ENCODE measurements around the gene RNF166. TPM values are rescaled to one million over a fixed set of nuclear protein-coding genes. Genes with fewer than 3 reads are reported as not detected.

Gene RNF166
- total and polyA plus RNA-seq, 2 donors from 2014 or later = 16.3 to 31.4 TPM

DNA sequence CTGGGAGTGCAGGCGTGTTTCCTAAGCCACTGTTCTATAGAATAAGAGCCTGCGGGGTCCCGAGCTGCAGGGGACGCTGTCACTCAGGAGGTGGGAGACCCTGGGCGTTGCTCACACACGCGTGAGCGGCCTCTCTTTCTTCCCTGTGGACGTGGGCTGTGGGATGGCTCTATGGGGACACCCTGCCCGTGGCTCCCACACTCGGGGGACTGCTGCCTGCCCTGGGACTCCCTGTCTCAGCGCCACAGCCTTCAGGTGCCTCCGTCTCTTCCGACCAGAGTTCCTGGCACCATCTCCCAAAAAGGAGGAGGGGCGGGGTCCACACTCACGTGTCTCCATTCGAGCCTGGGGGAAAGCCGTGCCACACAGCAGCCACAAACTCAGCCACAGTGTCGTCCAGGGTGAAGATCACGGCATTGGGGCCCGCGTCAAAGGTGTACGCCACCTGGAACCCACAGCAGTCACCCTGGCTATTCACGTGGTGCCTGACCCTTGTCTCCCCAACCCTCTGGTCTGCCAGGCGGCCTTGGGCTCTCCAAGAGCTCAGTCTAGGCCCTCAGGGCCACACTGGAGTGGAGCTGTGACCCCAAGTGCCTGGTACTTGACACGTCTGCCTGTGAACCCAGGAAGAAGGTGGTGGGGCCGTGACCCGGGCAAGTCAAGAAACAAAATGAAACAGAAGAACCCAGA, 51.7 kb downstream of the RNF166 start:
- Histone ChIP-seq H3K9ac (ENCODE audit: low read length in 3 of 3) (no peak overlapping the region), H3K27me3 (ENCODE audit: control insufficient read depth, insufficient read depth, low read length) (no peaks in the 10 kb centered on the region), H3K9me3 (ENCODE audit: control insufficient read depth in 2 of 3, insufficient read depth in 1 of 3, low read length in 3 of 3) (no peaks in the 10 kb centered on the region), H3K4me1 (ENCODE audit: control insufficient read depth in 2 of 3, insufficient read depth in 2 of 3, low read depth in 1 of 3, low read length in 3 of 3) (peaks cover 0 to 7% (median 3%) of the 10 kb centered on the region in 3 donors), H3K4me3 (ENCODE audit: low read length in 3 of 3) (no peak overlapping the region), H3K36me3 (ENCODE audit: control insufficient read depth in 2 of 3, insufficient read depth in 3 of 3, low read length in 3 of 3) (peaks cover 0 to 3% (median 0%) of the 10 kb centered on the region in 3 donors), H3K27ac (ENCODE audit: low read depth in 2 of 2, low read length in 2 of 2) (no peak overlapping the region)
- intact Hi-C loops (cut with DNase I) = no loop called here
- TF ChIP-seq, protein P1, sequence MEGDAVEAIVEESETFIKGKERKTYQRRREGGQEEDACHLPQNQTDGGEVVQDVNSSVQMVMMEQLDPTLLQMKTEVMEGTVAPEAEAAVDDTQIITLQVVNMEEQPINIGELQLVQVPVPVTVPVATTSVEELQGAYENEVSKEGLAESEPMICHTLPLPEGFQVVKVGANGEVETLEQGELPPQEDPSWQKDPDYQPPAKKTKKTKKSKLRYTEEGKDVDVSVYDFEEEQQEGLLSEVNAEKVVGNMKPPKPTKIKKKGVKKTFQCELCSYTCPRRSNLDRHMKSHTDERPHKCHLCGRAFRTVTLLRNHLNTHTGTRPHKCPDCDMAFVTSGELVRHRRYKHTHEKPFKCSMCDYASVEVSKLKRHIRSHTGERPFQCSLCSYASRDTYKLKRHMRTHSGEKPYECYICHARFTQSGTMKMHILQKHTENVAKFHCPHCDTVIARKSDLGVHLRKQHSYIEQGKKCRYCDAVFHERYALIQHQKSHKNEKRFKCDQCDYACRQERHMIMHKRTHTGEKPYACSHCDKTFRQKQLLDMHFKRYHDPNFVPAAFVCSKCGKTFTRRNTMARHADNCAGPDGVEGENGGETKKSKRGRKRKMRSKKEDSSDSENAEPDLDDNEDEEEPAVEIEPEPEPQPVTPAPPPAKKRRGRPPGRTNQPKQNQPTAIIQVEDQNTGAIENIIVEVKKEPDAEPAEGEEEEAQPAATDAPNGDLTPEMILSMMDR (IDR thresholded peaks at IDR 0.05; ENCODE audit: borderline replicate concordance, extremely low read depth, insufficient read depth) = no peak
- DNase-seq (no peak), FAIRE-seq (no peak)

DNA sequence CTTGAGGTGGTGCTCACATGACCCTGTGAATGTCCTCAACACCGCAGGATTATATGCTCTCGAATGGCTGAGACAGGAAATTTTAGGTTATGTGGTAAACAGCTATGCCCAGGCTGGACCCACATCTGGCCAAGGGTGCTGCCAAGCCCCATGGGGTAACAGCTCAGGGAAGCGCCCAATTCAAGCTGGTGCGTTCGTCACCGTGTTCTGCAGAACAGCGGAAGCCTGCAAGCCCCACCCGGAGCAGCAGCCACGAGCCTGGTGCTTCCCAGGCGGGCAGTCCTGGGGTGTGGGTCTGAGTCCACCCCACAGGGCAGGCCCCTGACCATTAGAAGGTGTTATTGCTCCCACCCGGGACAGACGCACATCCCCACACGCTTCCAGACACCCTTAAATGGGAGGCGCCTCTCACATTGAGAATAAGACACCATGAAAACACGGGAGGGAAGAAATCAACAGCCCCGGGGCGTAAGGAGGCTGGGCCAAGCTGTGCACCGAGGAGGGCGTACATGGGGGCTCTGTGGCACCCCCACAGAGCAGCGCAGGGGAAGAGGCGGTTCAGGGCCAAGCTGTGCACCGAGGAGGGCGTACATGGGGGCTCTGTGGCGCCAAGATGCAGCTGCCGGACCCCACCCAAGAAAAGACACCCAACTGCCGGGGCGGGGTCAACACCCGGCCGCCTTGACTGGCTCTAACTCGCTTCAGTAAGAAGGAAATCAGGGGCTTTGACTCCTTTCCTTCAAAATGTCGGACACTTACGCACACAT, 52.4 kb downstream of the RNF166 start:
- Histone ChIP-seq H3K9me3 (ENCODE audit: control insufficient read depth in 2 of 3, insufficient read depth in 1 of 3, low read length in 3 of 3) (no peaks in the 10 kb centered on the region), H3K4me1 (ENCODE audit: control insufficient read depth in 2 of 3, insufficient read depth in 2 of 3, low read depth in 1 of 3, low read length in 3 of 3) (peaks cover 0 to 12% (median 3%) of the 10 kb centered on the region in 3 donors), H3K4me3 (ENCODE audit: low read length in 3 of 3) (no peak overlapping the region), H3K27me3 (ENCODE audit: control insufficient read depth, insufficient read depth, low read length) (no peaks in the 10 kb centered on the region), H3K9ac (ENCODE audit: low read length in 3 of 3) (no peak overlapping the region), H3K27ac (ENCODE audit: low read depth in 2 of 2, low read length in 2 of 2) (no peak overlapping the region), H3K36me3 (ENCODE audit: control insufficient read depth in 2 of 3, insufficient read depth in 3 of 3, low read length in 3 of 3) (peaks cover 0 to 3% (median 0%) of the 10 kb centered on the region in 3 donors)
- DNase-seq (no peak), FAIRE-seq (no peak)
- intact Hi-C loops (cut with DNase I) = no loop called here
- TF ChIP-seq, protein P1 (IDR thresholded peaks at IDR 0.05; ENCODE audit: borderline replicate concordance, extremely low read depth, insufficient read depth) = no peak

DNA sequence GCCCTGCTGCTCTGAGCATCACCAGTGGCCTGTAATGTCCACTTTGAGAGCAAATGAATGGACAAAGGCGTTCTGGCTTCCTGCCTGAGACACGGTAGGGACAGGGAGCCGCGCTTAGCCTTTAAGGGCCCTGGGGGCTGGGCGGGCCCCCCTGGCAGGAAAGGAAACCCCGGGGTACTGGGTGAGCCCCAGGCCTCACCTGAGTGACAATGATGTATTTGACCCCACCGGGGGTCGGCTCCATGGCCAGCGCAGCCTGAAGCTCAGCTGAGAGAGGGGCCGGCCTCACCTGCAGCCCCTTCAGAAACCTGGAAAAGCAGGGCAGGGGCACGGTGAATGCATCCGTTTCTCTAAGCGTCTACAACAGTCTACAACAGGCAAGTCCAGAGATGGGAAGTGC, 53.1 kb downstream of the RNF166 start:
- FAIRE-seq = no peak

More for the DNA sequence above, 53.1 kb downstream of the RNF166 start:
- H3K4me1 ChIP-seq (ENCODE audit: control insufficient read depth in 2 of 3, insufficient read depth in 2 of 3, low read depth in 1 of 3, low read length in 3 of 3) = peaks cover 0 to 12% (median 3%) of the 10 kb centered on the region in 3 donors
- peaks cover 0 to 3% (median 0%) of the 10 kb centered on the region in 3 donors for H3K36me3 ChIP-seq (ENCODE audit: control insufficient read depth in 2 of 3, insufficient read depth in 3 of 3, low read length in 3 of 3)
- DNase-seq = no peak
- H3K9ac ChIP-seq (ENCODE audit: low read length in 3 of 3) = no peak overlapping the region
- H3K27ac ChIP-seq (ENCODE audit: low read depth in 2 of 2, low read length in 2 of 2) = no peak overlapping the region
- H3K4me3 ChIP-seq (ENCODE audit: low read length in 3 of 3) = no peak overlapping the region
- intact Hi-C loops (cut with DNase I) = no loop called here
- H3K9me3 ChIP-seq (ENCODE audit: control insufficient read depth in 2 of 3, insufficient read depth in 1 of 3, low read length in 3 of 3) = no peaks in the 10 kb centered on the region
- no peaks in the 10 kb centered on the region for H3K27me3 ChIP-seq (ENCODE audit: control insufficient read depth, insufficient read depth, low read length)
- TF ChIP-seq, protein P1 (IDR thresholded peaks at IDR 0.05; ENCODE audit: borderline replicate concordance, extremely low read depth, insufficient read depth) = no peak
